ENCODE results near the gene DLX6.
"Not testable (repeated sequence)": the region's sequence is repeated elsewhere in the genome, so short reads cannot be mapped to it uniquely, and the experiment has no call there.

DLX6 gene

DNA sequence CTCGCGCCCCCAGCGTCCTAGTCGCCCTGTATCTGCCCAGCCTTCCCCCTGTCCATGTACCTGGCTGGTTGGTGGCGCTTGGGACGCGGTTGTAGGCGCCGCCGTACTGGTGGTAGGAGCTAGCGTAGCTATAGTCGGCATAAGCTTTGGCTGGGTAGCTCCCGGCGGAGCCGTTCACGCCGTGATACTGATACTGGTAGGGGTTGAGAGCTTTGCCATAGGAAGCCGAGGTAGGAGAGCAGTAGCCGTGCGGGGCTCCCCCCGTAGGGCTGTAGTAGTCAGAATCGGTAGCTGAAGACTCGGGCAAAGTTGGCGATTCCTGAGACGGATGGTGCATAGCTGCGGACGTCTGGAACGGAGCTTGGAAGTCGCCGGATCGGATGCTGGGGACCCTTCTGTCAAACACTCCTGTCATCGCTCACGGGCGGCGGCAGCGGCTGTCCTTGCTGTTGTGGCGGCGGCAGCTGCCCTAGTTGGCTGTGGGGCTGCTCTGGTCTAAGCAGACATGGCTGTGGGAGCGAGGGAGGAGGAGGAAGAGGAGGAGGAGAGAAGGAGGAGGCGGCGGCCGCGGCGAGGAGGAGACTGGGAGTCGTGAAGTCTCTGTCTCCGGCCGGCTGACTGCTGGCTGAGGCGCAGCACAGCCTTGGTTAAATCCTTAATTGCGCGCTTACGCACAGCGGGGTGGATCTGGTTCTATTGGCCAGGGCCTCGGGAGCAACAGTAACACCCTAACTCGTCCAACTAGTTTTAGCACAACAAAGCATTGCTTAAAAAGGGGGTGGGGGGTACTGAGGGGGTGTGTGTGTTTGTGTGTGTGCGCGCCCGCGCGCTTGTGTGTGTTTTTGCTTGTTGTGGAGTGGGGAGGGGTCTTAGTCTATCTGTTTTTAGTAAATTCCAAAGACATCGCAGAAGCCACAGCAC is 19.1 kb downstream of the DLX6 start, which contains the start of gene DLX5:
Gene DLX5 (minus strand): TSS at position 623 of the 921 bp plus-strand sequence. CDS start 208 bp downstream, at position 415.
- peak in 1 of 5 experiments; percentile 36 for DNase-seq

DNA sequence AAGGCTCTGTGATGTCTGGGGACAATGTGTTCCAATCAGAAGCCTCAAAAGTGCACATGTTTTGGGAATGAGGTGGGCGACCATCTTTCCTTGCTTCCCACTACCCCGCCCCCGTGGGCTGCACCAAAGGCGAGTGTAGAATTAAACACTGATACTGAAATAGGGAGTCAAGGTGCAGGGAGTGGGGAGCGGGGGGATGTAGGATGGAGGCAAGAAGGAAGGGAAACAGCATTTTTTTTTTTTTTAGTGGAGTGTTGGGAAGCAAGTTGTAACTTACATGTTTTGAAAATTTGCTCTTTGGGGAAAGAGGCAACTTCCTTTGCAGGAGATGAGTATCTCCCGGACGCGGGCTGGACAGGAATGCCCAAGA is 19.8 kb downstream of the DLX6 start:
- DNase-seq, result no peak

DNA sequence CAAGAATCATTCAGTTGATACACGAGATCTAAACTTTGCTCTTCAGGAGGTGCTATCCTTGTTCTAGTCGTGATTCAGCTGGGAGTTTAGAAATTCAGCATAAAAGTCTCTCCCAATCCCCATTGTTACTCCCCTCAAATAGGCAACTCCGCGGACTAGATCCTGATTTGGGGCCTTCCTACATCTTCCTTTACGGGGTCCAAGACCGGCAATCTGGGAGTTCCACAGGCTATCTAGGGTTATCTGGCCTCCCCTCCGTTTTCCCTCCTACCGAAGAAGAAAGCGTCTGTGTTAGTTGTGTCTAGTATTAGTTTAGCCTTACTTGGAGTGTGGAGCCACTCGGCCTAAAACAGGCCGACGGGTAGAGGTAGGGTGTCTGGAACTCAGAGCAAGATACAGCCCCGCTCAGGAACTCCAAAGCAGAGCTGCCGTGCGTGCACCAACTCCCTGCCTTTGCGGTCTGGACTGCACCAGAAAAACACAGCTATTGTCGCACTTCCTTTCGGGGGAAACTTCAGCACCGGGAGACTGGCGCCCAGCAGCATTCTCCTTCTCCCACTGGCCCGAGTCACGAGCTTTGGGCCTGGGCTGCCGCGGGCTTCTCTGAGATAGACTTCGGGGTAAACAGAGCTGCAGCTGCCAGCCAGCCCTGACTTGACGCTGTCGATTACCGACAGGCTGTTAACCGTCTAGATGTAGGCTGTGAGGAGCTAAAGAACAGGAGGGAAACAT is 20.8 kb downstream of the DLX6 start:
- peak in 1 of 5 experiments; percentile 32 for DNase-seq

DNA sequence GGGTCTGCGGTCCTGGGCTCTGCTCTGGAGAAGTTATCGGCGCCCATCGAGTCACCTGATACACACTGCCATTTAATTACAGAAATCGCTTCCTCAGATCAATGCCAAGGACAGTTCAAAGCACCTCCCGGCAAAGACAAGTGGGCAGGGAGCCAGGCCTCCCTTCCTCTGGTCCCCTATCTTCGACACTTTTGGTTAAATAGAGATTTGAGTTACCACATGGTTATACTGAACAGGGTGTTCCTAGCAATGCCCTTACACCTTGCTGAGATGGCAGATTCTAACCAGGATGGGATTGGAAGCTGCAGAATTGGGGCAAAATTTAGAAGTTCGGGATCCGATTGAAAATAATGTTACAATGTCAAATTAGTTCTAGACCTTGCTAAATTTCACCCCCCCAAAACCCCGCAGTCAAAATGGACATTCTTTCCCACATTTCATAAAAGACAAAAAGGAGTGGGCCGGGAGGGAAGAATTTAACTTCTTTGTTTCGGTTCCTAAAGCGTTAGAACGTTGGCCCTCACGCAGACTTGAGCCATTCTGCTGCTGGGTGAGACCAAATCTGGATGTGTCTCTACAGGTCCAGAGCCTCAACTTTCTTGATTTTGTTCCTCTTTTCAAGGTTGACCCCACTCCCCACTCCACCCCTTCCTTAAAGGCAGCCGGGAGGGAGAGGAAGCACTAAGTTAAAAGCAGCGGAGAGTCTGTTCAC is 21.5 kb downstream of the DLX6 start:
- DNase-seq, result no peak

DNA sequence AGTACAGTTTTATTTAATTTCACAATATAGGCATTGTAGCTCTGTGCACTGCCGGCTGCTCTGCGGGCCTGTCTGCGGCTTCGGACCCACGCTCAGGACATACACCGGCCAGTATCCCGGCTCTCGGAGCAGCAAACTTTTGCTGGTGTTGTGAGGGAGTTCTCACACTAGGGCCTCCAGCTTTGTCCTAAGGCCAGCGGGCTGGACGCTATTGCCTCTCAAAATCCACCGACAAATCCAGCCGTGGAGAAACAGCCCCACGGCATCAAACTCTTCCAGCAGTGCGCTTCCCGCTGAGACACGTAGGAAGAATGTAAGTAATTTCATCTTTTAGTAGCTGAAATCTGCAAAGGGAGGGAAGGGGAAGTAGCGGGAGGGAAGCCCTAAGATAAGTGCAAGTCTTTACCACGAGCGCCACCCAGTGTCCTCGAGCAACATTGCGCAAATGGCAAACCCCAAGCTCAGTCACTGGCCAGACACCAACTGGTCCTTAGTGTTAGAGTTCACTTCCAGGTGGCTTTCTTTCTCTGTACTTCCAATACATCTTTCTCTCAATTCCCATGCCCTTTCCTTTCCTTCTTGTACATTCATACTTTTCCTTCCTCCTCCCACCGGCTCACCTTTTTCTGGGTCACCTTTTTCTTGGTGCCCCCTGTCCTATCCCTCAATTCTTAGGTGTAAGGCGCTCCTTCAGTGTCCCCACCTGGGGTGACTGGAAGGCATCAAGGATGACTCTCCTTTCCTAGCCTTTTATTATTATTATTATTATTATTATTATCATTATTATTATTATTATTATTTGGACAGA is 22.3 kb downstream of the DLX6 start:
- DNase-seq, result peak in 4 of 5 experiments; percentile 26 to 69 (median 42)

DNA sequence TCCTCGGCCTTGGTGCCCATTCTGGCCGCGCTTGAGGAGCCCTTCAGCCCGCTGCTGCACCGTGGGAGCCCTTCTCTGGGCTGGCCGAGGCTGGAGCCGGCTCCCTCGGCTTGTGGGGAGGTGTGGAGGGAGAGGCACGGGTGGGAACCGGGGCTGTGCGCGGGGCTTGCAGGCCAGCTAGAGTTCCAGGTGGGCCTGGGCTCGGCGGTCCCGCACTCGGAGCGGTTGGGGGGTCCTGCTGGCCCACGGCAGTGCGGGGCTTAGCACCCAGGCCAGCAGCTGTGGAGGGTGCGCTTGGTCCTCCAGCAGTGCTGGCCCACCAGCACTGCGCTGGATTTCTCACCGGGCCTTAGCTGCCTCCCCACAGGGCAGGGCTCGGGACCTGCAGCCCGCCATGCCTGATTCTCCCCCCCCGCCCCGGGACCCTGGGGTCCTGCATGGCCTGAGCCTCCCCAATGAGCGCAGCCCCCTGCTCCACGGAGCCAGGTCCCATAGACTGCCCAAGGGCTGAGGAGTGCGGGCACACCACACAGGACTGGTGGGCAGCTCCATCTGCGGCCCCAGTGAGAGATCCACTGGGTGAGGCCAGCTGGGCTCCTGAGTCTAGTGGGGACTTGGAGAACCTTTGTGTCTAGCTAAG is 29.0 kb downstream of the DLX6 start:
- not testable (repeated sequence) for DNase-seq

DNA sequence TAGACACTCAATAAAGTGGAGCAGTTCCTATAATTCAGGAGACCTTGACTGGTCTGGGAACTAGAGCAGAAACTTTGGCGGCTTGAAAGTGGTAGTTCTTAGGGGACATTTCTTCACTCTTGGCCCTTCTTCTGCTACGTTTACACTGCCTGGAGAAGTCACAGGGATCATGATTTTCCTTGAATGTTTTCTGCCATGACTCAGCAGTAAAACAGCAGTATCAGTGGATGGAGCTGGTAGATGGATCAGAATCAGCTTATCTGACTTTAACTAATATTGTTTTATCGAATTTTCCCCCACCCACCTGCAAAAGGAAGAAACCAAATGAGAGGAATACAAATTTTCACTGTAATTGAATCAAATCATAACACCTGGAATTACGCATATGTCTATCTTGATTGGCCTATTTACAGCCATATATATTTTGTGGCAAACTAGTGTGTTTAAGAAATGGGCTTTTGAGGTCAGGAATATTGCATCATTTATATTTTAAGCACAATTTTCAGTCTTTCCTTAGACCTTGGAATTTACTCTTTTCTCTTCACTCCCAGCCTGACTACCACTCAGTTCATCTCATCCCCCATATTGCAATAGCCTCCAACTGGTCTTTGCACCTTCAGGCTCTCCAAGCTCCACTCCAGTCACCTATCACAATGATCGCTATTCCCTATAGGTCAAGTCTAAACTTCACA is 34.2 kb downstream of the DLX6 start:
- DNase-seq, result no peak

DNA sequence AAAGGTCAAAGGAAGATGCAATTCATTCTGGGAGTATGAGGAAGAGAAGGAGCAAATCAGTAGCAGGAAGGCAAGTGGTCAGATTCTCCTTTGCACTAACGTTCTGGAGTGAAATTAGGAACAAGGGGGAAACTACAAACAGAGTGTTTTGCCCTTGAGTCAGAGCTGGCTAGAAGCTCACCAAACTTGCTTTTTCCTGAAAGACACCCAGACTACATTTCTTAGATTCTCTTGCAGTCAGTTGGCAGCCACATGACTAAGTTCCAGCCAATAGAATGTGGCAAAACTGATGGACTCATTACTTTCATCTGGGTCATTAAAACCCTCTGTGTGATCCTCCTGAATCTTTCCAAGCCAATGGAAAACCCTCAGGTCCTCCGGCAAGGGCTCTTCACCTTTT is 37.9 kb downstream of the DLX6 start:
- no peak for DNase-seq
